Measurements from ENCODE around the gene CTRB2.

The CTRB2 gene

GRCh38 chr16:75203667-75204409, 3.1 kb downstream of the CTRB2 start:
- no peak for DNase-seq

GRCh38 chr16:75203096-75203495, 3.9 kb downstream of the CTRB2 start:
- no peak for DNase-seq

DNA sequence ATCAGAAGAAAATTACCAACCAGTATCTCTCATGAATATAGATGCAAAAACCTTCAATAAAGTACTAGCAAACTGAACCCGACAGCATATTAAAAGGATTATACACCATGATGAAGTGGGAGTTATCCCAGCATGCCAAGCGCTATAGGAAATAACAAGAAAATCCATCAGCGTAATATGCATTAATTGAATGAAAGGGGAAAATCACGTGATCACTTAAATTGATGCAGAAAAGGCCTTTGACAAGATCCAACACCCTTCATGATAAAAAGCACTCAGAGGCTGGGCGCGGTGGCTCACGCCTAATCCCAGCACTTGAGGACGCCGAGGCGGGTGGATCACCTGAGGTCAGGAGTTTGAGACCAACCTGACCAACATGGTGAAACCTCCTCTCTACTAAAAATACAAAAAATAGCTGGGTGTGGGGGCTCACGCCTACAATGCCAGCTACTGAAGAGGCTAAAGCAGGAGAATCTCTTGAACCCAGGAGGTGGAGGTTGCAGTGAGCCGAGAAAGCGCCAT, 4.8 kb downstream of the CTRB2 start:
- no peak for DNase-seq

DNA sequence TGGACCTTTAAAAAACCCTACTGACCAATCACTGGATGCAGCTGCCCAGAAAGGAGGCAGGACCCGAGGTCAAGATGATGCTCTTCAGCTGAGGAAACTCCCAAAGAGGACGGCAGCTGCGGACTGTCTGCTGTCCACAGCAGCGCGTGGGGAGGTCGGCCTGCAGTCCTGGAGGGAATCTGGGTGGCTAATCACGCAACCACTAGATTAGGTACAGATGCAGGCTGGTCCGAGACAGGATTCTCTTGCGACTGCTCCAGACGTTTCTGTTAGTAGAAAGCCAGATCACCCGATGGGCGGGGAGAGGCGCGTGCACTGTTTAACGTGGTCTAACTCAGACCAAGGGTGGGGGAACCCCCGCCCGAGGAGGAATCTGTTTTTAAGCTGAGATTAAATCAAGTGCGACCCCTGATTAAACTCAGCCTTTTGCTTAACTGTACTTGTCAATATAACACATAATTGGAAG, 8.8 kb downstream of the CTRB2 start:
- no peak for DNase-seq

DNA sequence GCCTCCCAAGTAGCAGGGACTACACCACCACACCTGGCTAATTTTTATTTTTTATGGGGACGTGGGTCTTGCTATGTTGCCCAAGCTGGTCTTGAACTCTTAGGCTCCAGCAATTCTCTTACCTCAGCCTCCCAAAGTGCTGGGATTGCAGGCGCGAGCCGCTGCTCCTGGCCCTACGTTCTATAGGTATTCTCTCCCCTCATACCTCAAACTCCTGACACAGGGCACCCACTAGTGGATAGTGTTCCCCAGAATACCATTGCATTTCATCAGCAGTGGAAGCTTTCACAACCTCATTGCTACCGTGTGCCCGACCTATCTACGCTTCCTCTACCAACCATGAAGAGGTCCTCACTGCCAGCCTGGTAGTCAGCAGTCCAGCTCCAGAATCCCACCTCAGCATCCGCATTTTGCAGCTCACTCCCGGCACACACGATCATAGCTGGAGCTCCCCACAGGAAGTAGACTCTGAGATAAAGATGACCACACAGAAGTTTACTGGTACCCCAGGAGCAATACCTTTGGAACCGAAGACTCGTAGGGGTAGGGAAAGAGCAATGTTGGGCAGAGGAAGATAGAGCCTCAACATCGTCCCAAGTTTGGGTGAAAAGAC, 9.3 kb downstream of the CTRB2 start:
- DNase-seq = no peak

DNA sequence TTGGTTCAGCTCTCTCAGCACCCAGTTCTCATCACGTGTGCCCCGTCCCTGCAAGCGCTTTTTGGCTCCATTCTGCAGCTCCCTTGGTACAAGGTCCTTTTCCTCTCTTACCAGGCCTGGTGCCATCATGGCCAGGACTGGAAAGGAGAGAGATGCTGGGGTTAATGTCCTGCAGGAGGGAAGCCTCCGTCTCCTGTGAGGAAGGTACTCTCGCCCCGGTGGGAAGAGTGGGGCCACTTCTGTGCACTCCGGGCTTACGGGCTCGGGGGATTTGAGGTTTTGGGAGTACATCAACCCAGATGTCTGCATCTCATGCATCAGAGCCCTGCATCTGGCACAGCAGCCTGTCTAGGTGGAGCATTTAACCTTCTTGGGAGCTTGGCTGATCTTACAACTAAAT, 10.1 kb downstream of the CTRB2 start:
- DNase-seq = no peak

- DNase-seq = no peak
Measured at GRCh38 chr16:75195811-75196790, 10.9 kb downstream of the CTRB2 start.

- DNase-seq = no peak
Measured at GRCh38 chr16:75193730-75194444, 13.1 kb downstream of the CTRB2 start.

- DNase-seq = no peak
Measured at GRCh38 chr16:75193265-75193650, 13.7 kb downstream of the CTRB2 start.

DNA sequence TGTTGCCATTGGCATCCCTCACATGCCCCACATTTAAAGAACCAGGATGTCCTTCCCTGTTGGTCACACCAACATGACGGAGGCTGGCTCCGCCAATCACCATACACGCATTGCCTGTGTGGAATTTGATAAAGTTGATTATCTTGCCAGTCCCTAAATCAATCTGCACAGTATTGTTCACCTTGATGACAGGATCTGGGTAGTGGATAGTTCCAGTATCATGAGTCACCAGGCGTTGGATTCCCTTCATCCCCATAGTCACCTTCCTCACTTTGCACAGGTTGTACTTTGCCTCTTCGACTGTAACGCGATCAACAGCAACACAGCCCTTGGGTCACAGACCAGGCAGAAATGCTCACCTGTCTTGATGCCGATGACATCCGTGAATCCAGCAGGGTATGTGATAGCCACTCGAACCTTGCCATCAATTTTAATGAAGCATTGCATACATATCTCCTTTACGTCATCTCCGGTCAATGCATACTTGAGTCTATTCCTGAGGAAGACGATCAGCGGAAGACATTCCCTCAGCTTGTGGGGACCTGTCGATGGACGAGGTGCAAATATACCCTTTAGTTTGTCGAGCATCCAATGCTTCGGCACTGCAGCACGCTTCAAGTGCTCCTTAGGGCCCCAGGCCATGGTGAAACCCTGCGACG, 14.2 kb downstream of the CTRB2 start:
- no peak for DNase-seq

DNA sequence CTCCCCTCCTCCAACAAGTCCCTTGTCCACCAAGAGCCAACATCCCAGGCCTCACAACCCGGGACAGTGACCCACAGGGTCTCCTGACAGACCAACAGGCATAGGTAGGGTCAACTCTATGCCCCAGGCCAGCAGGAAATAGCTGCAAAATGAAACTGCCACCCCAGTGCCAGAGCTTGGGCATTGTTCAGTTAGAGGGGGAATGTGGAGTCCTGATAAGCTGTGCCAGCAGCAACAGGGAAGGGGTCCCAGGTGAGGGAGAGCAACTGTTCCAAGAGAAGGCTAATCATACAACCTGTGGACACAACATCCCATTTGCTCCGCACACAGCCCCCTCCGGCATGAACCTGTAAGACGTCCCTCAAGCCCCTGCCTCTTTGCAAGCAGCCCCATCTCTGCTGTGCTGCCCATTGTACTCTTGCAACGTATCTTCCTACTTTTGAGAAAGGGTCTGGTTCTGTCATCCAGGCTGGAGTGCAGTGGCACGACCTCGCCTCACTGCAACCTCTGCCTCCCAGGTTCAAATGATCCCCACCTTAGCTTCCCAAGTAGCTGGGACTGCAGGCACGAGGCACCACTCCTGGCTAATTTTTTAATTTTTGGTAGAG, 17.2 kb downstream of the CTRB2 start:
- no peak for DNase-seq

DNA sequence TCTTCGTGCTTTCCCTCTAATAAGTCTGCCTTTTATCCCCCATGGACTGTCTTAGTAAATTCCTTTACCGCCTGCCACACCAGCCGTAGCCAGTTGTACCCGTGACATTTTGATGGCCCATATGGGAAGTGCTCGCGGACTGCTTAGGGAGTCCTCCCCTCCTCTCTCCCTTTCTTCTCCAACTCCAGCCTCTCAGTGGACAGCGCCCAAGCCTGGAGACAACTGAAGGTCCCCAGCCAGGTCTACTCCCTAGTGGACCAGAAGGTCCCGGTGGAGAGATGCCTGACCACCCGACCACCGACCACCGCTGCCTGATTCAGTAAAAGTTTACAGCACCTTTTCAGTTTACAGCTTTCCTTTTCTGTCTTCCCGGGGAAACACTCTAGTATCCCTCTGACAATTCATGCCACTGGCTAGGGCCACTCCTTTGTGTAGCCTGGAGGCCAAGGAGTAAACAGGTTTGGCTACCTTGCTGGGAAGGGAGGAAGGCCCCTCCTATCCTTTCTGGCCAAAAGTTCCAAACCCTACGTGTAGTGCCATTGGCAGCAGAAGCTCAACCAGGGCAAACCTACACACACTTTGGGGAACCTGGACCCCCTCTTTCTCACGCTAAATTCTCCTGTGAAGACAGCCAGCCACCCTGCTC, 18.0 kb downstream of the CTRB2 start:
- no peak for DNase-seq

DNA sequence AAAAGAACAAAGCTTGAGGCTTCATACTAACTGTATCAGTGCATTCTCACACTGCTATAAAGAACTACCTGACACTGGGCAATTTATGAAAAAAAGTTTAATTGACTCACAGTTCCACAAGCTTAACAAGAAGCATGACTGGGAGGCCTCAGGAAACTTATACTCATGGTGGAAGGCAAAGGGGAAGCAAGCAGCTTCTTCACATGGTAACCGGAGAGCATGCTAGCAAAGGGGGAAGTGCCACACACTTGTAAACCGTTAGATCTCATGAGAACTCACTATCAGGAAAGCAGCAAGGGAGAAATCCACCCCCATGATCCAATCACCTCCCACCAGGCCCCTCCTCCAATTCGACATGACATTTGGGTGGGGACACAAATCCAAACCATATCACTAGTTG, 25.3 kb downstream of the CTRB2 start:
- no peak for DNase-seq

- no peak for DNase-seq
Measured at GRCh38 chr16:75179208-75179607, 27.8 kb downstream of the CTRB2 start.

DNA sequence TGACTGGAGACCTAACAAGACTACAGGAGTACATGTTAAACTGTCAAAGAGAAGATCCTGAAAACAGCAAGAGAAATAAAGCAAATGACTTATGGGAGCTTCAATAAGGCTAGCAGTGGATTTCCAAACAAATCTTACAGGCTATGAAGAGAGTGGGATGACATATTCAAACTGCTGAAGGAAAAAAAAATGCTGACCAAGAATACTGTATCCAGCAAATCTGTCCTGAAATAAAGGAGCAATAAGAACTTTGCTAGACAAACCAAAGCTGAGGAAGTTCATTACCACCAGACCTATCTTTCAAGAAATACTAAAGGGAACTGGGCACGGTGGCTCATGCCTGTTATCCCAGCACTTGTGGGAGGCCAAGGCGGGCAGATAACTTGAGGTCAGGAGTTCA, 30.0 kb downstream of the CTRB2 start:
- no peak for DNase-seq

GRCh38 chr16:75175074-75175473, 31.9 kb downstream of the CTRB2 start:
- DNase-seq = no peak

DNA sequence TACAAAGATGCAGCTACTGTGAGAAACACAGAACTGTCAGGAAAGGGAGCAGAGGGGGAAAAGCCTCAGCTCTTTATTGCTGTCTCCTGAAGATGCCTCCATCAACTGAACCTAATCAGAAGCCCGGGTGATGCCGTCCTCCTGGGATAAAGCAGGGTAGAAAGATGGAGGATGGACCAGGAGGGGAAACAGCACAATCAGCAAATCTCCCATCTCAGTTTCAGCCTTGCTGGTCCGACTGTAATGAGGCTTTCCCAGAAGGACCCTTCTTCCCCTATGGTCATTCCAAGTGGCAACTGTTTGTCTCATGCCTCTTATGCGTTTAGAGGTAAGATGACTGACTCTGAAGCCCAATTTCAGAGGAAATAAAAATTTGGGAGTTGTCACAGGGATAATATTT, 34.4 kb downstream of the CTRB2 start:
- DNase-seq = no peak

- no peak for DNase-seq
Measured at GRCh38 chr16:75169899-75170405, 37.0 kb downstream of the CTRB2 start.

GRCh38 chr16:75160386-75160785, 46.6 kb downstream of the CTRB2 start:
- DNase-seq = no peak

Data from NCI-H2107 (cell line).